Skeletal muscle satellite cell (primary cell): ENCODE data around the gene IL20RA.
"Not testable (repeated sequence)": the region's sequence is repeated elsewhere in the genome, so short reads cannot be mapped to it uniquely, and the experiment has no call there.

Source experiments
- H3K27me3 ChIP-seq: 2 replicates; pipeline ENCODE4 v1.7.0; 2013; ENCODE audit warnings: low read length; ENCODE audit not compliant: control insufficient read depth, insufficient read depth
- H3K36me3 ChIP-seq: 2 replicates; pipeline ENCODE4 v1.7.0; 2013; ENCODE audit warnings: mild to moderate bottlenecking, control low read depth, low read length; ENCODE audit not compliant: insufficient read depth
- H3K4me1 ChIP-seq: 2 replicates; pipeline ENCODE4 v1.7.0; 2013; ENCODE audit warnings: low read length; ENCODE audit not compliant: control insufficient read depth, insufficient read depth
- H3K4me2 ChIP-seq: 2 replicates; pipeline ENCODE4 v1.7.0; 2013; ENCODE audit warnings: mild to moderate bottlenecking, low read length
- H3K4me3 ChIP-seq: 2 replicates; pipeline ENCODE4 v1.7.0; 2013; ENCODE audit warnings: low read length
- H3K9ac ChIP-seq: 2 replicates; pipeline ENCODE4 v1.7.0; 2013; ENCODE audit warnings: mild to moderate bottlenecking, low read depth, low read length, moderate library complexity
- H3K9me3 ChIP-seq: replicated peaks from 2 replicates; pipeline ENCODE4 v1.7.0; 2013; ENCODE audit warnings: mild to moderate bottlenecking, control low read depth, low read length

Gene IL20RA

DNA sequence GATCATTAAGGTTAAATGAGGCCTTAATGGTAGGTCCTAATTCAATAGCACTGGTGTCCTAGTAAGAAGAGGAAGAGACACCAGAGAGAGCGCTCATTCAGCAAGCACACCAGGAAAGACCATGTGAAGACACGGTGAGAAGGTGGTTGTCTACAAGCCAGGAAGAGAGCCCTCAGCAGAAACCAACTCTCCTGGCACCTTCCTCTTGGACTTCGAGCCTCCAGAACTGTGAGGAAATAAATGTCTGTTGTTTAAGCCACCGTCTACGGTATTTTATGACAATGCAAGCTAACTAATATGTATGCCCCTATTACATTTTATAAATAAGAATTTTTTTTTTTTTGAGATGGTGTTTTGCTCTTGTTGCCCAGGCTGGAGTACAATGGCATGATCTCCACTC is 59.3 kb downstream of the IL20RA start:
- no peak overlapping the region for H3K4me2 ChIP-seq
- no peaks in the 10 kb centered on the region for H3K36me3 ChIP-seq
- peaks cover 30% of the 10 kb centered on the region for H3K27me3 ChIP-seq
- H3K4me1 ChIP-seq = no peaks in the 10 kb centered on the region
- H3K9me3 ChIP-seq = no peaks in the 10 kb centered on the region
- no peak overlapping the region for H3K4me3 ChIP-seq
- no peak overlapping the region for H3K9ac ChIP-seq

DNA sequence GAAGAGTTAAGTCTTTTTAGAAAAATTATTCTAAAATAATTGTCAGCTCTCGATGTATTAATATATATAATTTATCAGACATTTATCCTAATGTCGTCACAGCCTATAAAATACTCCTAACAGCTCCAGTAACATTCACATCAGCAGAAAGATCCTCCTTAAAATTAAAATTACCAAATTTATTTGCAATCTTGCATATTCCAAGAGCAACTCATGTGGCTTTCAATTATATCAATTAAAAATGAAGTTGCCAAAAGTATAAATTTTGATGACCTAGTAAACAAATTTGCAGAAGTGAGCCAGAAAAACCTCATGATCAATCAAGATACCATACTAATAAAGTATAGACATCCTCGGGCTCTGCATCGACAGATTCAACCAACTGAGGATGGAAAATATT is 60.2 kb downstream of the IL20RA start:
- Histone ChIP-seq H3K4me2 (no peak overlapping the region), H3K9me3 (no peaks in the 10 kb centered on the region), H3K27me3 (peaks cover 21% of the 10 kb centered on the region), H3K9ac (no peak overlapping the region), H3K4me1 (no peaks in the 10 kb centered on the region), H3K4me3 (no peak overlapping the region), H3K36me3 (no peaks in the 10 kb centered on the region)

DNA sequence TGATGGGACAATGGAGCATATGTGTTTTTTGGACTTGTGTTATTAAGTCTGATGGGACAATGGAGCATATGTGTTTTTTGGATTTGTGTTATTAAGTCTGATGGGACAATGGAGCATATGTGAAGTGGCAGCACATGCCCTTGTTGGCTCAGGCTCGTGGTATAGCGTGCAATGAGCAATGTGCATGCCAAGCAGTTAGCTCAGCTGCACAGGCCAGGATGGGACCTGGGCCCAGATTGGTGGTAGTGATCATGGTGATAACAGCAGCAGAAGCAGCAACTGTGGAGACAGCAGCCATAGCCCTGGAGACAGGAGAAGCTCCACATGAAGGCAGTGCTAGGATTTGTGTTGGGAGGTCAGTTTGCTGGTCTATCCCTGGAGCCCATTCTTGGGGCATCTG is 61.1 kb downstream of the IL20RA start:
- no peak overlapping the region for H3K9ac ChIP-seq
- H3K4me3 ChIP-seq = no peak overlapping the region
- H3K27me3 ChIP-seq = peaks cover 14% of the 10 kb centered on the region
- H3K4me1 ChIP-seq = no peaks in the 10 kb centered on the region
- H3K36me3 ChIP-seq = no peaks in the 10 kb centered on the region
- H3K9me3 ChIP-seq = no peaks in the 10 kb centered on the region
- H3K4me2 ChIP-seq = no peak overlapping the region

DNA sequence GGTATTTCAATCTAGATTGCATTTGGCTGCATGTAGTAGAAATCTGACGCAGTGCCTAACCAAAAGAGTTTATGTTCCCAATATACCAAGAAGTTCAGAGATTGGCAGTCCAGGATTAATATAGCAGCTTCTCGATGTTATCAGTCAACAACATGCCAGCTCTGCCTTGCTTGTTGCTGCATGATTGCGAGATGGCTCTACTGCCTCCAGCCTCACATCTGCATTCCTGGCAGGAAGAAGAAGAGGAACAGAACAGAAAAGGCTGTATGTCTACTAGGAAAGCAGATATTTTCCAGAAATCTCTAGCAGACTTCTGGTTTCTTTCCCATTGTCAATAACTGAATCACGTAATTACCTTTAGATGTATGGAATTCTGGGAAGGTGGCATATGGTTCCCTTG is 61.8 kb downstream of the IL20RA start:
- H3K9me3 ChIP-seq = no peaks in the 10 kb centered on the region
- H3K36me3 ChIP-seq = no peaks in the 10 kb centered on the region
- H3K9ac ChIP-seq = no peak overlapping the region
- H3K4me1 ChIP-seq = no peaks in the 10 kb centered on the region
- no peak overlapping the region for H3K4me3 ChIP-seq
- H3K4me2 ChIP-seq = no peak overlapping the region
- peaks cover 7% of the 10 kb centered on the region for H3K27me3 ChIP-seq

DNA sequence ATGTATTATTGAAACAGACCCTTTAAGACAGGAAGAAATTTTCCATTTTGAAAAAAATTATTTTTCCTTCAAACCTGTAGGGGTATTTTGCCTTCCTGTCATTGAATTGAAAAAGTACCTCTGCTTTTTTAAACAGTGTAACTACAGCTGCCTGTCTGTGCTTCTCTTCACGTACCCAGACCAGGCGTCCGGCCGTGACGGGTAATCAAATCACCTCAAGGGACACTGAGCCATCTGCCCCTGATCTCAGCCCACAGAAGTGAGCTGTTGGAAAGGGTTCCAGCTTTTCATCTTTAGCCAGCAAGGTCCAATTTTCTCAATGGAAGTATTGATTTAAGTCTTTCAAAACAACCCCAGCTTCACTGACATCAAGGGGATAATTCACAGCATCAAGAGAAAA is 64.7 kb downstream of the IL20RA start:
- H3K4me2 ChIP-seq = no peak overlapping the region
- H3K4me3 ChIP-seq = no peak overlapping the region
- peaks cover 6% of the 10 kb centered on the region for H3K27me3 ChIP-seq
- no peak overlapping the region for H3K9ac ChIP-seq
- H3K4me1 ChIP-seq = no peaks in the 10 kb centered on the region
- H3K9me3 ChIP-seq = no peaks in the 10 kb centered on the region
- H3K36me3 ChIP-seq = no peaks in the 10 kb centered on the region

DNA sequence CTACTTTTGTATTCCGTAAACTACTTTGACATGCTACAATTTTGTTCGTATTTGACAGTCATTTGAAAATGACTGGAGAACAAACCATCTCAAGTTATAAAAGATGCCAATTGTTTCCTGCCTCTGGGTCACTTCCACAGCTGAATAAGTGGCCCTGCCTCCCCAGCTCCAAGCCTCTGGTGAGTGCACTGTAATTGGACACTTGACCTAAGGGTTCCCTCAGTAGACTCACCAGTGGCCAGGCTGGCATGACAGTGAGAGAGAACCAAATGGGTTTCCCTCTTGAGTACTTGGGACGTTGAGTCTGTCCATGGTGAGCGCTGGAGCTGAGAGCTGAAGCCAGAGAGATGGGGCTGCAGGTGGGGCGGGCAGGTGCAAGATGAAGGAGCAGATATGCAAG is 65.6 kb downstream of the IL20RA start:
- no peaks in the 10 kb centered on the region for H3K36me3 ChIP-seq
- peaks cover 6% of the 10 kb centered on the region for H3K27me3 ChIP-seq
- H3K4me2 ChIP-seq = no peak overlapping the region
- no peaks in the 10 kb centered on the region for H3K9me3 ChIP-seq
- no peak overlapping the region for H3K4me3 ChIP-seq
- H3K9ac ChIP-seq = no peak overlapping the region
- no peaks in the 10 kb centered on the region for H3K4me1 ChIP-seq

DNA sequence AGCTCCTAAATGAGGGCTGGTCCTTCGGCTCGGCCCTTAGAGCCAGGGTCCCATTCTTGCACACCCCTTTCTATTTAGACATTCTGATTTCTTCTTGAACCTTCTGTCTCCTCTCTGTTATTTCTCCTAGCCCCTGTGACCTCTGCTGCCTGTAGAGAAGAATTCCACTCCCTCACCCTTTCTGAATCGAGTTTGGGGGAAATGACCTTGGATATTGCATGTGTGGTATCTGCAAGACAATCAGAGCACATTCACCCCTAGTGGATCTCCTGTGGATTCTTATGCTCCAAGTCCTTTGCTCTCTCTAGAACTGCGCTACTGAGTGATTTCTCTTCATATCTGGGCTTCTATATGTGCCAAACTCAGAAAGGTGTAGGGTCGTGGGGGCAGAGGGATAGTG is 67.7 kb downstream of the IL20RA start:
- Histone ChIP-seq H3K9ac (no peak overlapping the region), H3K9me3 (no peaks in the 10 kb centered on the region), H3K27me3 (peaks cover 6% of the 10 kb centered on the region), H3K36me3 (no peaks in the 10 kb centered on the region), H3K4me1 (no peaks in the 10 kb centered on the region), H3K4me3 (no peak overlapping the region), H3K4me2 (no peak overlapping the region)

DNA sequence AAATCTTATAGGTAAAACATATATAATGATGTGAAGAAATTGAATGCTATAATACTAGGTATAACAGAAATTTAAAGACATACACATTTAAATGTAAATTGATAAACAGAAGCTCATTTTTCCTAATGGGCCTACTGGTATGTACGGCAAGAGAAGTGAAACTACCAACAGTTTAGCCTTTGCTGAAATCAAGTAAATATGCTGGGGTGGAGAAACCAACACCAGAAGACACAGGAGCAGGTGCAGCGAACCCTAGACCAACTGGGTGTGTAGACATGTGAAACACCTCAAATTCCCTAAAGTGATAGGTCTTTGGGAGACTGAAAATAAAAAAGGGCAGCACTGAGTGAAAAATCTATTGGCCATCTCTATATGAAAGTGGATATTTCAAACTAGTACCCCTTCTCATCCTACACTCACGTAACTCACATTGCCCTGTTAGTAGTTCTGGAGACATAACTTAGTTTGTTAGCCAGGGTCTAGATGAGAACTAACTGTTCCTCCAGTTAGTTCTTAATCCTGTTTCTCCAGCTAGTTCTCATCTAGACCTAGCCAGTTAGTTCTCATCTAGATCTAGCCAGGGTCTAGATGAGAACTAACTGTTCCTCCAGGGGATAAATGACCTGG is 69.6 kb downstream of the IL20RA start:
- H3K36me3 ChIP-seq = no peaks in the 10 kb centered on the region
- H3K9me3 ChIP-seq = no peaks in the 10 kb centered on the region
- H3K27me3 ChIP-seq = peaks cover 6% of the 10 kb centered on the region
- no peaks in the 10 kb centered on the region for H3K4me1 ChIP-seq
- H3K4me3 ChIP-seq = no peak overlapping the region
- no peak overlapping the region for H3K9ac ChIP-seq
- H3K4me2 ChIP-seq = no peak overlapping the region

DNA sequence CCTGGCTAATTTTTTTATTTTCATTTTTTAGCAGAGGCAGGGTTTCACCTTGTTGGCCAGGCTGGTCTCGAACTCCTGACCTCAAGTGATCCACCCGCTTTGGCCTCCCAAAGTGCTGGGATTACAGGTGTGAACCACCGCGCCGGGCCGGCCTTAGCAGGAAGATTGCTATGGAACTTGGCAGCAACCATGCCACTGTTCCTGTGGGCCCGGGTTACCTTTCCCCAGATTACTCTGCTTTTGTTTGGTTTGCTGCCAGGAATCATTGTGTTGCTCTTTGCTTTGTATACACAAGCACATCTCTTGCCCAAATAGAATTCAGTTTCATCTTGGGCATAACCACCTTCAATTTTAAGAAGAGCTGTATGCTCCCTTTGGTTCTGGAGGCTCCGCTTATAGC is 71.0 kb downstream of the IL20RA start:
- H3K4me1 ChIP-seq, H3K4me2 ChIP-seq, H3K9me3 ChIP-seq, H3K36me3 ChIP-seq, H3K4me3 ChIP-seq, H3K9ac ChIP-seq, H3K27me3 ChIP-seq: not testable (repeated sequence)

DNA sequence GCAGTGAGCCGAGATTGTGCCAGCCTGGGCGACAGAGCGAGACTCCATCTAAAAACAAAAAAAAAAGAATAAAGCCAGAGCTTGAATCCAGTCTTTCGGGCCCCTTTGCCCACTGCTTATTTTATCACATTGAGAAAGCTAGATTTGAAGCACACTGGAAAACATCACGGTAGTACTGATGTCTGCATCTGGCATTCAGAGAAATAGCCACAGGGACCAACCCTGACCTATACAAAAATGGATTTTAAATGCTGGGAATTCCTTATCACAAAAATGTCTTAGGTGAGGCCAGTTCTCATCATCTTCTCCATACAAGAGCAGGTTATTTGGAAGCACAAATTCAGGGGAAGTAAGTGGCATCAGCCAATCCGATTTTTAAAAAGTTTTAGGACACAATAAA is 73.2 kb downstream of the IL20RA start:
- Histone ChIP-seq H3K27me3 (peaks cover 6% of the 10 kb centered on the region), H3K9me3 (no peaks in the 10 kb centered on the region)

DNA sequence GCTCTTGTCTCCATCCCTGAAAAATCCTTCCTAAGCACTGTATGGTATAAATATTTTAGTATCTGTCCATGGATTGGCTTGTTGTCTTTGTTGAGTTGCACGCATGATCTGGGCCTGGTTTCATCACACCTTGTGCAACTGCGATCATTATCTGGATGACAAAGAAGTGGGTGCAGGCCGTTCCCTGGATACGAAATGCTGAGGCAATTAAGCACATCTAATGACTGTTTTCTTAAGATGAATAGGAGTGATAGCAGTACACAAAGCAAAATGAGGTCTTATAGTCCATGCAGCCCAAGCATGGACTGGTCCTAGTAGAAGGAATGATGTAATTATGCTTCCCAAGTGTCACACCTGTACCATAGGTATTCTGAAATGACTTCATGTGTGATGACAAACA is 74.8 kb downstream of the IL20RA start:
- Histone ChIP-seq H3K9ac (no peak overlapping the region), H3K4me2 (no peak overlapping the region), H3K36me3 (no peaks in the 10 kb centered on the region), H3K9me3 (no peaks in the 10 kb centered on the region), H3K4me3 (no peak overlapping the region), H3K27me3 (no peaks in the 10 kb centered on the region), H3K4me1 (no peaks in the 10 kb centered on the region)

More for the DNA sequence above, 73.2 kb downstream of the IL20RA start:
- H3K9ac ChIP-seq = no peak overlapping the region
- no peak overlapping the region for H3K4me2 ChIP-seq
- no peaks in the 10 kb centered on the region for H3K36me3 ChIP-seq
- no peaks in the 10 kb centered on the region for H3K4me1 ChIP-seq
- H3K4me3 ChIP-seq = no peak overlapping the region

DNA sequence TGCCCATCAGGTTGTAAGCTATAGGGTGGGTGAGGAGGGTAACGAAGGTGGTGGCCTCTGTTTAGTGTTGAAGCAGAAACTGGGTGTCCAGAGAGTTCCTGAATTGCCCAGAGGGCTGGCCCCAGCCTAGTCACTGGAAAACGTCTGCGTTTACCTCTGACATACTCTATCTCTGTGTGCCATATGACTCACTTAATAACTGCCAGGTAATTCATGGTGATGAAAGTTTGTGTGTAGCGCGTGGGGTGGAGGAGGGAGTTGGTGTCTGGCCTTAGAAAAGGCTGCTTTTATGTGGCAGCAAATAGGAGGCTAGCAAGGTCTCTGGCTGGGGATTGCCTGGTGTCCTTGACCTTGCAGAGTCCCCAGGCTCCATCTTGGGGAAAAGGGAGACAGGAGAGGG is 75.3 kb downstream of the IL20RA start:
- no peaks in the 10 kb centered on the region for H3K27me3 ChIP-seq
- H3K36me3 ChIP-seq = no peaks in the 10 kb centered on the region

More for the DNA sequence above, 75.3 kb downstream of the IL20RA start:
- H3K9me3 ChIP-seq = no peaks in the 10 kb centered on the region
- no peak overlapping the region for H3K9ac ChIP-seq
- H3K4me2 ChIP-seq = no peak overlapping the region
- H3K4me3 ChIP-seq = no peak overlapping the region
- H3K4me1 ChIP-seq = no peaks in the 10 kb centered on the region
